Spleen (tissue), 11 donors: ENCODE results near the gene C12orf60. TPM values are rescaled to one million over a fixed set of nuclear protein-coding genes. Genes with fewer than 3 reads are reported as not detected.

Experiments
- DNase-seq: peaks from one replicate; pipeline ENCODE4 v3.0.0-alpha.2; 2020
- H3K27ac ChIP-seq, 8 donors: fragments of 200-600 bp; sonication (generic) in 7 of 8; 1 replicate in 4 of 8; 2 replicates in 4 of 8; pipeline versions ENCODE4 v1.5.0 to v1.8.0; 2016 to 2021; ENCODE audit warnings: inconsistent platforms in 4 of 8, mild to moderate bottlenecking in 4 of 8, moderate library complexity in 1 of 8
- H3K27me3 ChIP-seq, 7 donors: fragments of 200-600 bp; sonication (generic) in 6 of 7; replicated peaks in 1 of 7; 1 replicate in 4 of 7; 2 replicates in 3 of 7; pipeline versions ENCODE4 v1.5.0 to v1.8.0; 2016 to 2021; ENCODE audit warnings: inconsistent platforms in 3 of 7, mild to moderate bottlenecking in 1 of 7
- H3K36me3 ChIP-seq, 6 donors: fragments of 200-600 bp; sonication (generic) in 5 of 6; 1 replicate in 4 of 6; 2 replicates in 2 of 6; pipeline versions ENCODE4 v1.5.0 to v1.8.0; 2016 to 2021; ENCODE audit warnings: inconsistent platforms in 2 of 6
- H3K4me1 ChIP-seq, 6 donors: fragments of 200-600 bp; sonication (generic) in 5 of 6; 1 replicate in 3 of 6; 2 replicates in 3 of 6; pipeline versions ENCODE4 v1.5.0 to v1.8.0; 2016 to 2021; ENCODE audit warnings: inconsistent platforms in 3 of 6
- H3K4me3 ChIP-seq, 8 donors: fragments of 200-600 bp; sonication (generic) in 7 of 8; 1 replicate in 4 of 8; 2 replicates in 4 of 8; pipeline versions ENCODE4 v1.5.0 to v1.8.0; 2016 to 2021; ENCODE audit warnings: inconsistent platforms in 4 of 8, mild to moderate bottlenecking in 4 of 8, moderate library complexity in 2 of 8
- H3K9me3 ChIP-seq, 8 donors: fragments of 200-600 bp; sonication (generic) in 7 of 8; 1 replicate in 4 of 8; 2 replicates in 4 of 8; pipeline versions ENCODE4 v1.5.0 to v1.8.0; 2016 to 2021; ENCODE audit warnings: inconsistent platforms in 4 of 8
- POLR2A ChIP-seq, 3 donors: fragments of 450-650 bp; IDR thresholded peaks; one replicate each; pipeline ENCODE4 v1.5.1; 2017; ENCODE audit warnings: antibody characterized with exemption in 3 of 3, mild to moderate bottlenecking in 1 of 3
- POLR2AphosphoS5 ChIP-seq, 3 donors: sonication (generic); formaldehyde crosslinking; IDR thresholded peaks; one replicate each; pipeline ENCODE4 v1.5.1; 2017; ENCODE audit warnings: antibody characterized with exemption in 3 of 3
- WGBS, 5 donors: extraction: QIAGEN DNeasy Blood & Tissue Kit in 3 of 5; methylation state at CpG; one replicate each; pipeline versions ENCODE4 v1.1.5 to v1.1.7; 2013 to 2018; 5-methylcytosine and 5-hydroxymethylcytosine counted together
- intact Hi-C: fragments of 100-400 bp; cut with DNase I; formaldehyde crosslinking; loops from one replicate; pipeline ENCODE4 v1.15.0; 2023; ENCODE audit warnings: low total_unique reads
- polyA plus RNA-seq, 3 donors: library from polyadenylated mRNA; stranded (reverse); fragments of 200-250 nt; gene quantifications; one replicate each; pipeline ENCODE4 v1.2.1, GENCODE V29; 2013
- total RNA-seq, 7 donors: library from RNA; depleted of rRNA in 3 of 7; stranded (reverse); fragments of >200 nt in 3 of 7; fragmentation: NEBNext Ultra II Directional in 4 of 7; extraction: Animal tissue kit (Norgen Biotek cat#: 25700) in 4 of 7; gene quantifications; one replicate each; pipeline versions ENCODE4 v1.1.0 to v1.2.1, GENCODE V29; 2016 to 2021
- TF ChIP-seq, protein P1 (sequence below), 11 experiments: fragments of 200-600 bp in 7 of 11; fragments of 450-650 bp in 4 of 11; sonication (generic) in 4 of 11; IDR thresholded peaks in 8 of 11; conservative IDR thresholded peaks in 3 of 11; 1 replicate in 7 of 11; 2 replicates in 4 of 11; pipeline versions ENCODE4 v1.4.0 to v1.8.0; 2016 to 2021; ENCODE audit warnings: antibody characterized with exemption in 11 of 11, inconsistent platforms in 4 of 11, mild to moderate bottlenecking in 1 of 11
- donor health status: healthy with polysubstance abuse.
- donor health status: DM: no; HTN: no; CAD: no; lungs with moderate emphysema.
- donor health status: DM: no; HTN: no; CAD: no.
- donor health status: Bipolar disorder and iron deficiency.
- donor health status: healthy.
- donor health status: DM: no; HTN: no; CAD: no.
- donor health status: DM: yes; HTN: yes; CAD: no.

C12orf60 gene
- total and polyA plus RNA-seq, 10 donors: 0.51 to 2.2 (median 1.1) TPM

GRCh38 chr12:14871247-14871646, 67.8 kb downstream of the C12orf60 start:
- Histone ChIP-seq H3K4me1 (no peaks in the 10 kb centered on the region), H3K9me3 (peaks cover 0 to 10% (median 4%) of the 10 kb centered on the region in 8 donors), H3K4me3 (no peak overlapping the region), H3K27ac (no peak overlapping the region), H3K36me3 (no peaks in the 10 kb centered on the region), H3K27me3 (peaks cover 0 to 9% (median 0%) of the 10 kb centered on the region in 7 donors)
- no peak for TF ChIP-seq POLR2AphosphoS5 (IDR thresholded peaks at IDR 0.05)
- TF ChIP-seq, protein P1, sequence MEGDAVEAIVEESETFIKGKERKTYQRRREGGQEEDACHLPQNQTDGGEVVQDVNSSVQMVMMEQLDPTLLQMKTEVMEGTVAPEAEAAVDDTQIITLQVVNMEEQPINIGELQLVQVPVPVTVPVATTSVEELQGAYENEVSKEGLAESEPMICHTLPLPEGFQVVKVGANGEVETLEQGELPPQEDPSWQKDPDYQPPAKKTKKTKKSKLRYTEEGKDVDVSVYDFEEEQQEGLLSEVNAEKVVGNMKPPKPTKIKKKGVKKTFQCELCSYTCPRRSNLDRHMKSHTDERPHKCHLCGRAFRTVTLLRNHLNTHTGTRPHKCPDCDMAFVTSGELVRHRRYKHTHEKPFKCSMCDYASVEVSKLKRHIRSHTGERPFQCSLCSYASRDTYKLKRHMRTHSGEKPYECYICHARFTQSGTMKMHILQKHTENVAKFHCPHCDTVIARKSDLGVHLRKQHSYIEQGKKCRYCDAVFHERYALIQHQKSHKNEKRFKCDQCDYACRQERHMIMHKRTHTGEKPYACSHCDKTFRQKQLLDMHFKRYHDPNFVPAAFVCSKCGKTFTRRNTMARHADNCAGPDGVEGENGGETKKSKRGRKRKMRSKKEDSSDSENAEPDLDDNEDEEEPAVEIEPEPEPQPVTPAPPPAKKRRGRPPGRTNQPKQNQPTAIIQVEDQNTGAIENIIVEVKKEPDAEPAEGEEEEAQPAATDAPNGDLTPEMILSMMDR (IDR thresholded peaks at IDR 0.05 in 8 of 11, conservative IDR thresholded peaks at IDR 0.05 in 3 of 11): no peak
- no peak for TF ChIP-seq POLR2A (IDR thresholded peaks at IDR 0.05)
- intact Hi-C loops: no loop called here
- no peak for DNase-seq
- 80 to 98% (median 97%) methylated on average over 1 of the region's 1 CpG for WGBS, 5 donors

- TF ChIP-seq POLR2AphosphoS5 (IDR thresholded peaks at IDR 0.05) (no peak), POLR2A (IDR thresholded peaks at IDR 0.05) (no peak)
- TF ChIP-seq, protein P1 (IDR thresholded peaks at IDR 0.05 in 8 of 11, conservative IDR thresholded peaks at IDR 0.05 in 3 of 11): no peak
- Histone ChIP-seq H3K36me3 (no peaks in the 10 kb centered on the region), H3K4me1 (no peaks in the 10 kb centered on the region), H3K4me3 (no peak overlapping the region), H3K27ac (no peak overlapping the region), H3K27me3 (peaks cover 0 to 9% (median 0%) of the 10 kb centered on the region in 7 donors), H3K9me3 (peaks cover 0 to 6% (median 2%) of the 10 kb centered on the region in 8 donors)
- 84 to 95% (median 89%) methylated on average over 1 of the region's 1 CpG for WGBS, 5 donors
- DNase-seq: no peak
- intact Hi-C loops: no loop called here
Measured at GRCh38 chr12:14871886-14872285, 68.4 kb downstream of the C12orf60 start.

- Histone ChIP-seq H3K4me3 (no peak overlapping the region), H3K27me3 (peaks cover 0 to 9% (median 0%) of the 10 kb centered on the region in 7 donors), H3K27ac (no peak overlapping the region), H3K9me3 (no peaks in the 10 kb centered on the region), H3K36me3 (no peaks in the 10 kb centered on the region), H3K4me1 (no peaks in the 10 kb centered on the region)
- no peak for TF ChIP-seq POLR2AphosphoS5 (IDR thresholded peaks at IDR 0.05)
- WGBS, 5 donors: 51 to 76% (median 53%) methylated on average over 1 of the region's 1 CpG
- intact Hi-C loops: no loop called here
- DNase-seq: no peak
Measured at GRCh38 chr12:14873440-14874185, 70.1 kb downstream of the C12orf60 start.

Other genes with a start within 250 kb of the C12orf60 start
- 10 to 100 TPM; 26.8 to 83.2 (median 36.3) TPM for gene PLBD1, start 235.8 kb upstream of the C12orf60 start, total RNA-seq
- gene PLBD1, start 235.8 kb upstream of the C12orf60 start, polyA plus RNA-seq: 1 to 10 TPM; 3.1 to 8.3 (median 5.5) TPM
- not detected for gene GUCY2C, start 107.1 kb upstream of the C12orf60 start, total RNA-seq
- gene GUCY2C, start 107.1 kb upstream of the C12orf60 start, polyA plus RNA-seq: under 1 TPM; 0.19 to 0.35 (median 0.26) TPM
- 10 to 100 TPM; 22.0 to 61.4 (median 49.2) TPM for gene WBP11, start 192 bp upstream of the C12orf60 start, total RNA-seq
- gene WBP11, start 192 bp upstream of the C12orf60 start, polyA plus RNA-seq: 10 to 100 TPM; 16.0 to 18.8 (median 17.1) TPM
- gene SMCO3, start 10.5 kb downstream of the C12orf60 start, total RNA-seq: 1 to 10 TPM in 3 of 7 donors, under 1 TPM in 4; 0.32 to 1.6 (median 0.77) TPM
- gene SMCO3, start 10.5 kb downstream of the C12orf60 start, polyA plus RNA-seq: 1 to 10 TPM in 1 of 3 donors, under 1 TPM in 2; 0.57 to 1.5 (median 0.97) TPM
- gene ART4, start 39.9 kb downstream of the C12orf60 start, total RNA-seq: 10 to 100 TPM; 14.2 to 46.1 (median 21.5) TPM
- gene ART4, start 39.9 kb downstream of the C12orf60 start, polyA plus RNA-seq: 1 to 10 TPM; 2.3 to 8.9 (median 3.9) TPM
- gene MGP, start 82.2 kb downstream of the C12orf60 start, total RNA-seq: 10 to 100 TPM; 29.4 to 96.6 (median 43.5) TPM
- 100 to 1,000 TPM in 2 of 3 donors, 10 to 100 TPM in 1; 56.4 to 292 (median 110) TPM for gene MGP, start 82.2 kb downstream of the C12orf60 start, polyA plus RNA-seq
- gene ERP27, start 134.9 kb downstream of the C12orf60 start, total RNA-seq: 1 to 10 TPM; 3.5 to 6.4 (median 4.3) TPM
- 1 to 10 TPM; 1.3 to 2.0 (median 1.6) TPM for gene ERP27, start 134.9 kb downstream of the C12orf60 start, polyA plus RNA-seq
- gene ARHGDIB, start 157.9 kb downstream of the C12orf60 start, total RNA-seq: 100 to 1,000 TPM; 537 to 956 (median 706) TPM
- gene ARHGDIB, start 157.9 kb downstream of the C12orf60 start, polyA plus RNA-seq: 1,000 to 10,000 TPM in 1 of 3 donors, 100 to 1,000 TPM in 2; 835 to 1,063 (median 908) TPM
- gene PDE6H, start 169.4 kb downstream of the C12orf60 start, total RNA-seq: 1 to 10 TPM in 1 of 7 donors, under 1 TPM in 2, not detected in 4; 0.37 to 2.6 (median 0.51) TPM
- not detected for gene PDE6H, start 169.4 kb downstream of the C12orf60 start, polyA plus RNA-seq